Esophagus (tissue), 2 donors: ENCODE measurements around the gene SORCS2. TPM values are rescaled to one million over a fixed set of nuclear protein-coding genes. Genes with fewer than 3 reads are reported as not detected.

ENCODE experiments used
- H3K27ac ChIP-seq, 2 donors: one replicate each; pipeline ENCODE4 v1.5.1; 2013; ENCODE audit warnings: low read depth in 2 of 2, mild to moderate bottlenecking in 2 of 2, inconsistent platforms in 1 of 2, low read length in 1 of 2, moderate library complexity in 1 of 2
- H3K27me3 ChIP-seq, 2 donors: one replicate each; pipeline ENCODE4 v1.6.1; 2013; ENCODE audit warnings: low read length in 2 of 2, control low read depth in 1 of 2, mild to moderate bottlenecking in 1 of 2; ENCODE audit not compliant: insufficient read depth in 2 of 2, control insufficient read depth in 1 of 2
- H3K36me3 ChIP-seq, 2 donors: one replicate each; pipeline ENCODE4 v1.6.1; 2013; ENCODE audit warnings: low read length in 1 of 2; ENCODE audit not compliant: control insufficient read depth in 2 of 2, insufficient read depth in 2 of 2
- H3K4me1 ChIP-seq, 2 donors: one replicate each; pipeline ENCODE4 v1.6.1; 2013; ENCODE audit warnings: low read length in 1 of 2; ENCODE audit not compliant: control insufficient read depth in 2 of 2, insufficient read depth in 2 of 2
- H3K4me3 ChIP-seq, 2 donors: one replicate each; pipeline ENCODE4 v1.5.1; 2013; ENCODE audit warnings: low read length in 2 of 2, mild to moderate bottlenecking in 2 of 2, low read depth in 1 of 2, moderate library complexity in 1 of 2
- H3K9me3 ChIP-seq, 2 donors: one replicate each; pipeline ENCODE4 v1.6.1; 2013; ENCODE audit warnings: mild to moderate bottlenecking in 2 of 2, low read depth in 1 of 2, low read length in 1 of 2, moderate library complexity in 1 of 2; ENCODE audit not compliant: control insufficient read depth in 2 of 2, insufficient read depth in 1 of 2
- WGBS, 2 donors: extraction: QIAGEN DNeasy Blood & Tissue Kit; methylation state at CpG; one replicate each; pipeline ENCODE4 v1.1.7; 2013; 5-methylcytosine and 5-hydroxymethylcytosine counted together
- polyA plus RNA-seq, 2 donors: library from polyadenylated mRNA; stranded (reverse); fragments of 200-250 nt; gene quantifications; one replicate each; pipeline ENCODE4 v1.2.3, GENCODE V29; 2013
- donor health status: healthy with polysubstance abuse.
- donor health status: Bipolar disorder and iron deficiency.

The SORCS2 gene
- polyA plus RNA-seq, 2 donors, result 1.1 to 1.2 TPM

DNA sequence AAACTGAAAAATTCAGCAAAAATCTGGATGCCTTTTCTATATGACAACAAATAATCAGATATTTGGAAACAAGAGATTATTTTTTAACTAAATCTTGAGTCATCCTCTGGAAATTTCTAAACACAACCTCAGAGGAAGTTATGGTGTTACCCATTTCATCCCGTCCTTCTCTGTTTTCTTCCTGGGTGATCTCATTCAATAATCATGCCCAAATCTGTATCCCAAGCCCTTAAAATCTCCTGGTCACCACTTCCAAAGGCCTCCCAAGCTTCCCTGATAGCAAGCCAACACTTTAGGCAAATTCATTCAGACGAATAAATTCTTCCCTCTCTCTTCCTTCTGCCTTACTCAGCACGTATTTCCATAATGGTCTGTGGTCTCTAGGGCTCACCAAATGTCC is 9.7 kb upstream of the SORCS2 start:
- H3K27me3 ChIP-seq, result no peaks in the 10 kb centered on the region
- no peak overlapping the region for H3K4me3 ChIP-seq
- H3K9me3 ChIP-seq, result no peaks in the 10 kb centered on the region
- H3K4me1 ChIP-seq, result no peaks in the 10 kb centered on the region
- H3K27ac ChIP-seq, result no peak overlapping the region
- H3K36me3 ChIP-seq, result no peaks in the 10 kb centered on the region
- WGBS, 2 donors, result 85 to 87% methylated on average over 3 of the region's 3 CpGs

DNA sequence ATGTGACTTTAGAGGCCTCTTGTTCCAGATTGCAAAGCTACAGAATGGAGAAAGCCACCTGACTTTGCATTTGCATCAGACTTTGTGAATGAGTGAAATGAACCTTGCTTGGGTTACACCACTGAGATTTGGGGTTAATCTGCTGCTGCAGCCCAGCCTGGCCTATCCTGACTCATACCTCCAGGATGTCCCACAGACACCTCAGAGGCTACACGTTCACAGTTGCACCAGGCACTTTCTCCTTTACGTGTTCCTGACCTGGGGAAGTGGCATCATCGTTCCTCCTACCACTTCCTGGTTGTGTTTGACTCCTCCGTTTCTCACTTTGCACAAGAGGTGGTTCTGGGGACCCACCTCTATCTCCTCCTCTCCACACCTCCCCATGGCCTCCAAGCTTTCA is 9.2 kb upstream of the SORCS2 start:
- no peaks in the 10 kb centered on the region for H3K4me1 ChIP-seq

DNA sequence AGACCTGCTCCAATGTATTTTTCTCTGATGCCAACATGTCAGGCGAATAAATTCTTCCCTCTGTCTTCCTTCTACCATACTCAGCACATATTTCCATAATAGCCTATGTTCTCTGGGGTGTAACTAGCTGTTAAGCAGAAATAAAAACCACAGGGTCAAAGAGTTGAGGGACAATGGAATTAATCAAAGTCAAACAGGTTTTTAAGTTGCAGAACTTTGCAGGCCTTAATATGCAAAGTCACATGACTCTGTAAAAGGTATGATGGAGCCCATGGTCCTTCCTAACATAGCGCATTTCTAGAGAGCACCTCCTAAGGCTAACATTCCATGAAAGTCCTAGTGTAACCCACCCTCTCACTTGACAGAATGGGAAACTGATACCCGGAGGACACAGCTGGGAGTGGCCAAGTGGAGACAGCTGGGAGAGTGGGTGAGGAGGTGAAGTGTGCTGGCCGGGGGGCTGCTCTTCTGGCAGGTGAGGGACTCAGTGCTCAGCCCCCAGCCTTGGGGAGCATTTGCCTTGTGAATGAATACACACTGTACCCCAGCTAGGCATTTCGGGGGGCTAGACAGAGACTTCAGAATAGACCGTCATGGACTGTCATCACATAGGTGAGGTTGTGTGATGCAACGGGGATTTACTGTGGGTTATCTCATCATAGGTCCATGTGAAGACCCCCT is 8.4 kb upstream of the SORCS2 start:
- Histone ChIP-seq H3K27ac (no peak overlapping the region), H3K9me3 (no peaks in the 10 kb centered on the region), H3K27me3 (no peaks in the 10 kb centered on the region), H3K36me3 (no peaks in the 10 kb centered on the region), H3K4me1 (no peaks in the 10 kb centered on the region), H3K4me3 (no peak overlapping the region)
- 92 to 93% methylated on average over 7 of the region's 7 CpGs for WGBS, 2 donors

More for the DNA sequence above, 9.2 kb upstream of the SORCS2 start:
- Histone ChIP-seq H3K9me3 (no peaks in the 10 kb centered on the region), H3K4me3 (no peak overlapping the region), H3K36me3 (no peaks in the 10 kb centered on the region), H3K27me3 (no peaks in the 10 kb centered on the region), H3K27ac (no peak overlapping the region)
- WGBS, 2 donors, result 62 to 69% methylated on average over 4 of the region's 4 CpGs

GRCh38 chr4:7185487-7186030 is 6.8 kb upstream of the SORCS2 start:
- H3K9me3 ChIP-seq, result no peaks in the 10 kb centered on the region
- H3K27ac ChIP-seq, result no peak overlapping the region
- H3K4me1 ChIP-seq, result no peaks in the 10 kb centered on the region
- H3K4me3 ChIP-seq, result no peak overlapping the region
- H3K36me3 ChIP-seq, result no peaks in the 10 kb centered on the region
- H3K27me3 ChIP-seq, result no peaks in the 10 kb centered on the region
- WGBS, 2 donors, result 91 to 92% methylated on average over 10 of the region's 10 CpGs

DNA sequence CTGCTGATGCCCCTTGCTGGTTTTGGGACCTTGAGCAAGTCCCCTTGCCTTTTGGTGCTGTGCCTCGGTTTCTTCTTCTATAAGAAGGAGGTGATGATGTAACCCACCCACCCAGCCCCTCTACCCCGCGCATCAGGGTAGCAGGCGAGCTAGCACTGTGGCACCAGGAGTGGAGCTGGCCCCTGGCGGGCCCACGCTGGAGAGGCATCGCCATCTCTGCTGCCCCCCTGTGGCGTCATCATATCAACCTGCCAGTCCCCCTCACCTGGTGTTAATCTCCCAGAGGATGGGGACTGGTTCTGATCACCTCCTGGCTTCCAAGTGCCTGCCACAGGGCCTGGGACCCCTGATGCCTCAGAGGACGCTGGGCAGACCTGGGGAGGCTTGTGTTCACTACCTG is 6.3 kb upstream of the SORCS2 start:
- Histone ChIP-seq H3K27me3 (no peaks in the 10 kb centered on the region), H3K9me3 (no peaks in the 10 kb centered on the region), H3K4me1 (no peaks in the 10 kb centered on the region), H3K36me3 (no peaks in the 10 kb centered on the region), H3K4me3 (no peak overlapping the region), H3K27ac (no peak overlapping the region)
- WGBS, 2 donors, result 50 to 62% methylated on average over 9 of the region's 9 CpGs

GRCh38 chr4:7186516-7187167 is 5.7 kb upstream of the SORCS2 start:
- Histone ChIP-seq H3K27ac (no peak overlapping the region), H3K27me3 (no peaks in the 10 kb centered on the region)
- 72 to 76% methylated on average over 15 of the region's 15 CpGs for WGBS, 2 donors

GRCh38 chr4:7187168-7187535 is 5.2 kb upstream of the SORCS2 start:
- Histone ChIP-seq H3K4me3 (no peak overlapping the region), H3K36me3 (no peaks in the 10 kb centered on the region), H3K9me3 (no peaks in the 10 kb centered on the region), H3K4me1 (no peaks in the 10 kb centered on the region), H3K27ac (no peak overlapping the region), H3K27me3 (no peaks in the 10 kb centered on the region)
- WGBS, 2 donors, result 63 to 72% methylated on average over 7 of the region's 7 CpGs

More at GRCh38 chr4:7186516-7187167, 5.7 kb upstream of the SORCS2 start:
- Histone ChIP-seq H3K36me3 (no peaks in the 10 kb centered on the region), H3K9me3 (no peaks in the 10 kb centered on the region), H3K4me1 (no peaks in the 10 kb centered on the region), H3K4me3 (no peak overlapping the region)

GRCh38 chr4:7187691-7188090 is 4.6 kb upstream of the SORCS2 start:
- no peaks in the 10 kb centered on the region for H3K27me3 ChIP-seq

DNA sequence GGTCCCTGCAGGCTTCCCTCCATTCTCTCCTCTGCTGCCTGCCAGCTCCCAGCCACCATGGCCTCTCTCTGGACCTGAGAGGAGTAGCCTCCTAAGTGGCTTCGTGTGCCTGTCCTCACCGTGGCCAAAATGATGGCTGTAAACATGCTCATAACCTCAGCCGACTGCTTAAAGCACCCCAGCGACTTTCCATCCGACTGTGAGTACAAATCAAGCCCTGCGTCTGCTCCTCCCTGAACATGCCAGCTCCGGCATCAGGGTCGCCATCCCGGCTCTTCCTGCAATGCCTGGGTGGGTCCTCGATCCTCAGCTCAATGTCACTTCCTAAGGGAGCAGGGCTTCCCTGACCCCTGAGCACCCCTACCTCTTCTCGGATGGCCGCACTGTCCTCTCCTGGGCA is 3.3 kb upstream of the SORCS2 start:
- no peaks in the 10 kb centered on the region for H3K36me3 ChIP-seq
- peaks cover 0 to 2% of the 10 kb centered on the region in 2 donors for H3K9me3 ChIP-seq
- no peak overlapping the region for H3K27ac ChIP-seq
- WGBS, 2 donors, result 75 to 82% methylated on average over 12 of the region's 12 CpGs
- peaks cover 0 to 8% of the 10 kb centered on the region in 2 donors for H3K27me3 ChIP-seq
- no peak overlapping the region for H3K4me3 ChIP-seq
- peaks cover 3 to 6% of the 10 kb centered on the region in 2 donors for H3K4me1 ChIP-seq

More at GRCh38 chr4:7187691-7188090, 4.6 kb upstream of the SORCS2 start:
- H3K4me1 ChIP-seq, result no peaks in the 10 kb centered on the region
- H3K36me3 ChIP-seq, result no peaks in the 10 kb centered on the region
- WGBS, 2 donors, result 62 to 66% methylated on average over 7 of the region's 7 CpGs
- no peak overlapping the region for H3K4me3 ChIP-seq
- H3K27ac ChIP-seq, result no peak overlapping the region
- no peaks in the 10 kb centered on the region for H3K9me3 ChIP-seq
